GM12878 (cell line): ENCODE results near the gene B3GNT7. TPM values are rescaled to one million over a fixed set of nuclear protein-coding genes. Genes with fewer than 3 reads are reported as not detected.

Experiments
- ATAC-seq: fragments of 200-7000 bp; cut with Tn5 transposase; 3 replicates; pipeline ENCODE4 v1.9.1; 2020; ENCODE audit warnings: mild to moderate bottlenecking, moderate library complexity
- BruUV-seq: library from RNA; stranded (reverse); fragments of 400-500 nt; replicated peaks from 2 replicates; lab custom pipeline; 2021; lab: Mats Ljungman, UMichigan
- CTCF ChIA-PET: fragments of 300-600 bp; sonication (Branson Sonifier 250); formaldehyde crosslinking; extraction: SDS; loops from one replicate; lab custom pipeline; 2021; ENCODE audit warnings: inconsistent platforms; lab: Yijun Ruan, JAX
- POLR2A ChIA-PET: fragments of 350-600 bp; formaldehyde crosslinking; extraction: SDS; loops from one replicate; lab custom pipeline; 2021; ENCODE audit warnings: inconsistent platforms; lab: Charles Lee
- RAD21 ChIA-PET: fragments of 300-600 bp; sonication (Branson Sonifier 250); formaldehyde crosslinking; loops from one replicate; lab custom pipeline; 2023; ENCODE audit warnings: antibody characterized with exemption; ENCODE audit not compliant: unreplicated experiment; lab: Charles Lee
- SMC1A ChIA-PET: fragments of 300-600 bp; sonication (Branson Sonifier 250); formaldehyde crosslinking; loops from one replicate; lab custom pipeline; 2023; ENCODE audit not compliant: unreplicated experiment, uncharacterized antibody; lab: Charles Lee
- DNase-seq: peaks from one replicate; pipeline ENCODE4 v3.0.0-alpha.2; 2011; ENCODE audit warnings: low read depth, low spot score
- FAIRE-seq: peaks from 3 replicates; lab custom pipeline; 2011; peaks lifted over from hg19 to GRCh38; lab: Jason Lieb, UNC
- H2AFZ ChIP-seq: 2 replicates; pipeline ENCODE4 v1.6.0; 2011; ENCODE audit warnings: low read depth, low read length, control low read depth; ENCODE audit not compliant: control insufficient read depth
- H3K27ac ChIP-seq: 2 replicates; pipeline ENCODE4 v1.5.1; 2011; ENCODE audit warnings: control low read depth; ENCODE audit not compliant: control insufficient read depth, insufficient read depth
- H3K27me3 ChIP-seq, 2 experiments: replicated peaks in 1 of 2; 2 replicates each; pipeline versions ENCODE4 v1.6.0 to v1.6.1; 2011; ENCODE audit warnings: low read length in 1 of 2; ENCODE audit not compliant: control insufficient read depth in 2 of 2, insufficient read depth in 2 of 2
- H3K36me3 ChIP-seq, 2 experiments: 2 replicates each; pipeline ENCODE4 v1.5.1; 2011; ENCODE audit warnings: low read length in 1 of 2; ENCODE audit not compliant: control insufficient read depth in 2 of 2, insufficient read depth in 2 of 2
- H3K4me1 ChIP-seq: 2 replicates; pipeline ENCODE4 v1.6.1; 2011; ENCODE audit warnings: mild to moderate bottlenecking, low read length, moderate library complexity, mixed read lengths; ENCODE audit not compliant: control insufficient read depth, insufficient read depth
- H3K4me2 ChIP-seq: 2 replicates; pipeline ENCODE4 v1.6.0; 2011; ENCODE audit warnings: control low read depth; ENCODE audit not compliant: control insufficient read depth, insufficient read depth
- H3K4me3 ChIP-seq: fragments of 200-600 bp; sonication (generic); 2 replicates; pipeline ENCODE4 v1.5.1; 2016
- H3K79me2 ChIP-seq: 2 replicates; pipeline ENCODE4 v1.6.0; 2011; ENCODE audit warnings: low read length; ENCODE audit not compliant: control insufficient read depth, insufficient read depth
- H3K9ac ChIP-seq: 2 replicates; pipeline ENCODE4 v1.8.0; 2011; ENCODE audit warnings: low read length, control low read depth, mixed read lengths; ENCODE audit not compliant: control insufficient read depth, insufficient read depth
- H3K9me3 ChIP-seq: replicated peaks from 3 replicates; pipeline ENCODE4 v1.5.1; 2011; ENCODE audit warnings: mild to moderate bottlenecking, low read length; ENCODE audit not compliant: control insufficient read depth, insufficient read depth
- H4K20me1 ChIP-seq: 2 replicates; pipeline ENCODE4 v1.6.0; 2011; ENCODE audit not compliant: control insufficient read depth, insufficient read depth
- DPF2 ChIP-seq: fragments of 450-650 bp; IDR thresholded peaks from 2 replicates; pipeline ENCODE4 v1.6.1; 2017; ENCODE audit warnings: mild to moderate bottlenecking
- EGR1 ChIP-seq, 2 experiments: IDR thresholded peaks; 1 replicate in 1 of 2; 2 replicates in 1 of 2; pipeline ENCODE4 v1.6.1; 2011 to 2012; ENCODE audit warnings: low read depth in 2 of 2, low read length in 2 of 2, borderline replicate concordance in 1 of 2, mild to moderate bottlenecking in 1 of 2, moderate library complexity in 1 of 2
- FOS ChIP-seq: IDR thresholded peaks from 3 replicates; pipeline ENCODE4 v1.6.1; 2011; ENCODE audit warnings: borderline replicate concordance; ENCODE audit not compliant: insufficient read length; ENCODE audit errors: extremely low read depth
- FOXM1 ChIP-seq: IDR thresholded peaks from 2 replicates; pipeline ENCODE4 v1.6.1; 2012; ENCODE audit warnings: low read depth, mild to moderate bottlenecking, inconsistent platforms, low read length, moderate library complexity
- GATAD2B ChIP-seq: fragments of 450-650 bp; conservative IDR thresholded peaks from 2 replicates; pipeline ENCODE4 v1.6.1; 2017; ENCODE audit warnings: low read depth, mild to moderate bottlenecking, moderate library complexity
- IKZF1 ChIP-seq: fragments of 450-650 bp; conservative IDR thresholded peaks from 2 replicates; pipeline ENCODE4 v1.6.1; 2017; ENCODE audit warnings: antibody characterized with exemption, mild to moderate bottlenecking
- NFYA ChIP-seq: IDR thresholded peaks from 2 replicates; pipeline ENCODE4 v1.6.1; 2011; ENCODE audit warnings: low read depth, mild to moderate bottlenecking, low read length, improper control_type of control experiment, borderline replicate concordance
- NR2C1 ChIP-seq: fragments of 450-650 bp; IDR thresholded peaks from 2 replicates; pipeline ENCODE4 v1.6.1; 2017; ENCODE audit warnings: antibody characterized with exemption, mild to moderate bottlenecking, moderate library complexity
- SREBF1 ChIP-seq: IDR thresholded peaks from 2 replicates; pipeline ENCODE4 v1.6.1; 2012; ENCODE audit warnings: mild to moderate bottlenecking, low read length
- ZBTB40 ChIP-seq: fragments of 450-650 bp; IDR thresholded peaks from 2 replicates; pipeline ENCODE4 v1.6.1; 2016; ENCODE audit warnings: mild to moderate bottlenecking, moderate library complexity, borderline replicate concordance
- WGBS: methylation state at CpG from one replicate; pipeline ENCODE4 v1.1.6; 2016; ENCODE audit warnings: low lambda C conversion rate; ENCODE audit not compliant: insufficient replicate concordance, insufficient coverage; ENCODE audit errors: missing lambda C conversion rate; 5-methylcytosine and 5-hydroxymethylcytosine counted together
- in situ Hi-C: fragments of 300-500 bp; cut with MboI; formaldehyde crosslinking; loops from 9 replicates; pipeline ENCODE4 v1.14.3; 2018; ENCODE audit warnings: mixed read lengths
- intact Hi-C: fragments of 100-400 bp; cut with micrococcal nuclease; formaldehyde crosslinking; loops from one replicate; pipeline ENCODE4 v1.14.2; 2022; ENCODE audit not compliant: unreplicated experiment
- polyA plus RNA-seq, 11 experiments: library from polyadenylated mRNA; depleted of rRNA in 4 of 11; unstranded in 6 of 11; stranded (reverse) in 5 of 11; fragments of >200 nt; fragmentation: Nextera tagmentation in 4 of 11; fragmentation: Illumina TruSeq in 1 of 11; extraction: Ambion mirVana in 4 of 11; extraction: Trizol in 1 of 11; gene quantifications; 1 replicate in 1 of 11; 2 replicates in 10 of 11; pipeline versions ENCODE4 v1.2.1 to v1.2.3, GENCODE V29; 2011 to 2016; ENCODE audit warnings: inconsistent platforms in 2 of 11, missing spikeins in 2 of 11, low read depth in 1 of 11
- total RNA-seq, 4 experiments: library from RNA; depleted of rRNA in 3 of 4; stranded (reverse); fragments of >200 nt in 3 of 4; fragmentation: Illumina TruSeq in 1 of 4; extraction: Trizol in 1 of 4; gene quantifications; 2 replicates each; pipeline versions ENCODE4 v1.2.1 to v1.2.3, GENCODE V29; 2013 to 2021
- TF ChIP-seq, protein P1 (sequence below): fragments of 450-650 bp; formaldehyde crosslinking; IDR thresholded peaks from 2 replicates; pipeline ENCODE4 v1.4.0; 2020; ENCODE audit warnings: mild to moderate bottlenecking, moderate library complexity
- TF ChIP-seq, protein P2 (sequence below): fragments of 450-650 bp; IDR thresholded peaks from 2 replicates; pipeline ENCODE4 v1.6.1; 2014; ENCODE audit warnings: mild to moderate bottlenecking

B3GNT7 gene
- total and polyA plus RNA-seq, 10 of the 15 experiments (the other 5 are each of a cell fraction or from before 2014, with no cell fraction given), result 0.91 to 12.6 (median 3.7) TPM

- no peak for FAIRE-seq
- ATAC-seq, result no peak
- H3K4me3 ChIP-seq, result peak overlapping the region; percentile 79
- no peaks in the 10 kb centered on the region for H3K27me3 ChIP-seq
- H2AFZ ChIP-seq, result peak overlapping the region; percentile 19
- ChIA-PET RAD21 (interaction anchor here (1.0 to 6.0 kb wide), 6 partner anchors 10 to 292 kb away, joined by 3 to 52 read pairs (median 7); no protein-coding TSS in a partner anchor), POLR2A (interaction anchor here (1.0 to 1.7 kb wide), 3 partner anchors 9 to 99 kb away, joined by 3 to 4 read pairs (median 4); no protein-coding TSS in a partner anchor), CTCF (interaction anchor here (1.0 to 6.0 kb wide), 8 partner anchors 10 to 292 kb away, joined by 3 to 79 read pairs (median 5); no protein-coding TSS in a partner anchor), SMC1A (interaction anchor here (1.1 to 6.3 kb wide), 4 partner anchors 9 to 292 kb away, joined by 5 to 66 read pairs (median 25); no protein-coding TSS in a partner anchor)
- intact Hi-C loops, result loop anchor here (10.0 kb wide), 2 partner anchors 269 to 571 kb away; no protein-coding TSS in a partner anchor
- H3K79me2 ChIP-seq, result peaks cover 39% of the 10 kb centered on the region
- peak overlapping the region; percentile 96 for H3K4me2 ChIP-seq
- in situ Hi-C loops, result no loop called here
- H3K36me3 ChIP-seq, result peaks cover 0 to 4% of the 10 kb centered on the region in 2 experiments; a peak in 2 of 4 replicates
- 11% methylated on average over 23 of the region's 41 CpGs for WGBS
- peaks cover 50% of the 10 kb centered on the region for H3K4me1 ChIP-seq
- H4K20me1 ChIP-seq, result no peaks in the 10 kb centered on the region
- no peak for DNase-seq
- no peaks in the 10 kb centered on the region for H3K9me3 ChIP-seq
- H3K27ac ChIP-seq, result peak overlapping the region; percentile 47; the same call in 1 of the 2 replicates
- BruUV-seq, result no TSS peak
- H3K9ac ChIP-seq, result peak overlapping the region; percentile 67
- TF ChIP-seq NR2C1 (no peak), ZBTB40 (no peak), EGR1 (IDR thresholded peaks at IDR 0.05; ENCODE audit: borderline replicate concordance in 1 of 2, low read depth in 2 of 2, low read length in 2 of 2) (no peak), IKZF1 (peak; percentile 43), FOS (no peak), SREBF1 (no peak), DPF2 (peak; percentile 39; the same call in 1 of the 2 replicates), FOXM1 (no peak), GATAD2B (peak; percentile 50), NFYA (no peak)
- TF ChIP-seq, protein P1, sequence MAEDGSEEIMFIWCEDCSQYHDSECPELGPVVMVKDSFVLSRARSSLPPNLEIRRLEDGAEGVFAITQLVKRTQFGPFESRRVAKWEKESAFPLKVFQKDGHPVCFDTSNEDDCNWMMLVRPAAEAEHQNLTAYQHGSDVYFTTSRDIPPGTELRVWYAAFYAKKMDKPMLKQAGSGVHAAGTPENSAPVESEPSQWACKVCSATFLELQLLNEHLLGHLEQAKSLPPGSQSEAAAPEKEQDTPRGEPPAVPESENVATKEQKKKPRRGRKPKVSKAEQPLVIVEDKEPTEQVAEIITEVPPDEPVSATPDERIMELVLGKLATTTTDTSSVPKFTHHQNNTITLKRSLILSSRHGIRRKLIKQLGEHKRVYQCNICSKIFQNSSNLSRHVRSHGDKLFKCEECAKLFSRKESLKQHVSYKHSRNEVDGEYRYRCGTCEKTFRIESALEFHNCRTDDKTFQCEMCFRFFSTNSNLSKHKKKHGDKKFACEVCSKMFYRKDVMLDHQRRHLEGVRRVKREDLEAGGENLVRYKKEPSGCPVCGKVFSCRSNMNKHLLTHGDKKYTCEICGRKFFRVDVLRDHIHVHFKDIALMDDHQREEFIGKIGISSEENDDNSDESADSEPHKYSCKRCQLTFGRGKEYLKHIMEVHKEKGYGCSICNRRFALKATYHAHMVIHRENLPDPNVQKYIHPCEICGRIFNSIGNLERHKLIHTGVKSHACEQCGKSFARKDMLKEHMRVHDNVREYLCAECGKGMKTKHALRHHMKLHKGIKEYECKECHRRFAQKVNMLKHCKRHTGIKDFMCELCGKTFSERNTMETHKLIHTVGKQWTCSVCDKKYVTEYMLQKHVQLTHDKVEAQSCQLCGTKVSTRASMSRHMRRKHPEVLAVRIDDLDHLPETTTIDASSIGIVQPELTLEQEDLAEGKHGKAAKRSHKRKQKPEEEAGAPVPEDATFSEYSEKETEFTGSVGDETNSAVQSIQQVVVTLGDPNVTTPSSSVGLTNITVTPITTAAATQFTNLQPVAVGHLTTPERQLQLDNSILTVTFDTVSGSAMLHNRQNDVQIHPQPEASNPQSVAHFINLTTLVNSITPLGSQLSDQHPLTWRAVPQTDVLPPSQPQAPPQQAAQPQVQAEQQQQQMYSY, result no peak
- TF ChIP-seq, protein P2, sequence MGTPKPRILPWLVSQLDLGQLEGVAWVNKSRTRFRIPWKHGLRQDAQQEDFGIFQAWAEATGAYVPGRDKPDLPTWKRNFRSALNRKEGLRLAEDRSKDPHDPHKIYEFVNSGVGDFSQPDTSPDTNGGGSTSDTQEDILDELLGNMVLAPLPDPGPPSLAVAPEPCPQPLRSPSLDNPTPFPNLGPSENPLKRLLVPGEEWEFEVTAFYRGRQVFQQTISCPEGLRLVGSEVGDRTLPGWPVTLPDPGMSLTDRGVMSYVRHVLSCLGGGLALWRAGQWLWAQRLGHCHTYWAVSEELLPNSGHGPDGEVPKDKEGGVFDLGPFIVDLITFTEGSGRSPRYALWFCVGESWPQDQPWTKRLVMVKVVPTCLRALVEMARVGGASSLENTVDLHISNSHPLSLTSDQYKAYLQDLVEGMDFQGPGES, result no peak
Observed at GRCh38 chr2:231396058-231396821, 730 bp downstream of the B3GNT7 start.
